Stimulated activated CD8-positive, alpha-beta memory T cell treated with anti-CD3 and anti-CD28 coated beads, Interleukin-2, amount 100 ng/mL, for 1 hour (primary cell): ENCODE measurements around the gene TNS1.

Experiments
- DNase-seq, 2 donors: peaks; one replicate each; pipeline ENCODE4 v3.0.0-alpha.2; 2020; ENCODE audit warnings: low read depth in 2 of 2

TNS1 gene

GRCh38 chr2:217913436-217913835 is 89.4 kb downstream of the TNS1 start:
- DNase-seq, result no peak

GRCh38 chr2:217912098-217913024 is 90.4 kb downstream of the TNS1 start:
- DNase-seq, result no peak

GRCh38 chr2:217911283-217912097 is 91.3 kb downstream of the TNS1 start:
- DNase-seq, result no peak

- DNase-seq, result no peak
Observed at GRCh38 chr2:217910875-217911212, 92.0 kb downstream of the TNS1 start.

- no peak for DNase-seq
Observed at GRCh38 chr2:217909156-217909820, 93.5 kb downstream of the TNS1 start.

GRCh38 chr2:217908544-217908943 is 94.3 kb downstream of the TNS1 start:
- DNase-seq, result no peak

GRCh38 chr2:217907266-217907665 is 95.5 kb downstream of the TNS1 start:
- no peak for DNase-seq

GRCh38 chr2:217906798-217907197 is 96.0 kb downstream of the TNS1 start:
- DNase-seq, result no peak

GRCh38 chr2:217905896-217906295 is 96.9 kb downstream of the TNS1 start:
- DNase-seq, result no peak

- no peak for DNase-seq
Observed at GRCh38 chr2:217905395-217905794, 97.4 kb downstream of the TNS1 start.

- no peak for DNase-seq
Observed at GRCh38 chr2:217904614-217904965, 98.2 kb downstream of the TNS1 start.

- no peak for DNase-seq
Observed at GRCh38 chr2:217903859-217904613, 98.8 kb downstream of the TNS1 start.

- DNase-seq, result no peak
Observed at GRCh38 chr2:217903142-217903858, 99.5 kb downstream of the TNS1 start.

- DNase-seq, result no peak
Observed at GRCh38 chr2:217902379-217903141, 100.2 kb downstream of the TNS1 start.

GRCh38 chr2:217901835-217902378 is 100.9 kb downstream of the TNS1 start:
- no peak for DNase-seq

- DNase-seq, result no peak
Observed at GRCh38 chr2:217901400-217901799, 101.4 kb downstream of the TNS1 start.

- DNase-seq, result no peak
Observed at GRCh38 chr2:217900780-217901360, 101.9 kb downstream of the TNS1 start.

GRCh38 chr2:217900010-217900779 is 102.6 kb downstream of the TNS1 start:
- no peak for DNase-seq
